GM12878 (cell line): ENCODE data around the gene CIRBP.

ENCODE experiments used
- CTCF ChIP-seq, 3 experiments: IDR thresholded peaks in 2 of 3; conservative IDR thresholded peaks in 1 of 3; 2 replicates each; pipeline ENCODE4 v1.5.1; 2011; ENCODE audit warnings: low read depth in 3 of 3, low read length in 3 of 3, mild to moderate bottlenecking in 3 of 3, control low read depth in 2 of 3, moderate library complexity in 2 of 3, inconsistent platforms in 1 of 3, mixed read lengths in 1 of 3; ENCODE audit not compliant: control insufficient read depth in 2 of 3, insufficient read depth in 1 of 3; ENCODE audit errors: extremely low read depth in 1 of 3
- EGR1 ChIP-seq, 2 experiments: IDR thresholded peaks; 1 replicate in 1 of 2; 2 replicates in 1 of 2; pipeline ENCODE4 v1.6.1; 2011 to 2012; ENCODE audit warnings: low read depth in 2 of 2, low read length in 2 of 2, borderline replicate concordance in 1 of 2, mild to moderate bottlenecking in 1 of 2, moderate library complexity in 1 of 2
- POLR2AphosphoS5 ChIP-seq: IDR thresholded peaks from 2 replicates; pipeline ENCODE4 v1.6.1; 2011; ENCODE audit warnings: mild to moderate bottlenecking, low read length, inconsistent platforms
- REST ChIP-seq: IDR thresholded peaks from 2 replicates; pipeline ENCODE4 v1.6.1; 2012; ENCODE audit warnings: mild to moderate bottlenecking, low read depth, low read length
- TF ChIP-seq, protein P1 (sequence below): IDR thresholded peaks from 2 replicates; pipeline ENCODE4 v1.6.1; 2011; ENCODE audit warnings: low read depth, mild to moderate bottlenecking, low read length, moderate library complexity, borderline replicate concordance; ENCODE audit errors: extremely low read depth
- TF ChIP-seq, protein P2 (sequence below): IDR thresholded peaks from 2 replicates; pipeline ENCODE4 v1.6.1; 2012; ENCODE audit warnings: low read depth, low read length, improper control_type of control experiment

DNA sequence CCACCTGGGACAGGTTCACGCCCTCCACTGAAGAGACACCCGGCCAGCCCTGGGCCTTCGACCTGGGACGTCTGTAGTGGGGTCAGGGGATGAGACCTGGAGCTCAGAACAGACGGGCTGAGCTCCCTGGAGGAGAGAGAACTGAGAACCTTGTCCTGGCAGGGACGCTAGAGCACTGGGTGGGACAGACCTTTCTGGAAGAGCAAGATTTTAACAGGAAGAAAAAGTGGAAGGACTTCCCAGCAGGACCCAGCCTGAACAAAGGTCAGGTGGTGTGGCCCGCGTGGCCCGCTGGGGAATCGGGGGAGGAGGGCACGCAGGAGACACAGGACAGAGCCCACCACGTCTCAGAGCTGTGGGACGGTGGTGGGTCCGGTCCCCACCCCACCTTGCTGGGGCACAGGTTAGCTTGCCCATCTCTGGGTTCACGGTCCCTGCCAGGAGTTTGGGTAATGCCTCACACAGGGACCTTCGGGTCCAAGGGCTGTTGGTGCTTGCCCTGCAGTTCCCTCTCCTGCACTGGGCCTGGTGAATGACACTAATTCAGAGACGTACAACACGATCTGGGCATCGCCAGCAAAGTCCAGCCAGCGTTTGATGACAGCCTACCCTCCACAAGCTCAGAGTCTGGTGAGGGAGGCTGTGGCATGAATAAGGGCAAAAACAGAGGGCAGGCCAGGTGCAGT lies 15.3 kb downstream of the CIRBP start:
- TF ChIP-seq CTCF (IDR thresholded peaks at IDR 0.05 in 2 of 3, conservative IDR thresholded peaks at IDR 0.05 in 1 of 3; ENCODE audit: control insufficient read depth in 2 of 3, extremely low read depth in 1 of 3, insufficient read depth in 1 of 3, low read depth in 3 of 3, low read length in 3 of 3) (no peak), EGR1 (IDR thresholded peaks at IDR 0.05; ENCODE audit: borderline replicate concordance in 1 of 2, low read depth in 2 of 2, low read length in 2 of 2) (no peak), REST (no peak), POLR2AphosphoS5 (no peak)
- TF ChIP-seq, protein P1, sequence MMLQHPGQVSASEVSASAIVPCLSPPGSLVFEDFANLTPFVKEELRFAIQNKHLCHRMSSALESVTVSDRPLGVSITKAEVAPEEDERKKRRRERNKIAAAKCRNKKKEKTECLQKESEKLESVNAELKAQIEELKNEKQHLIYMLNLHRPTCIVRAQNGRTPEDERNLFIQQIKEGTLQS = no peak
- TF ChIP-seq, protein P2, sequence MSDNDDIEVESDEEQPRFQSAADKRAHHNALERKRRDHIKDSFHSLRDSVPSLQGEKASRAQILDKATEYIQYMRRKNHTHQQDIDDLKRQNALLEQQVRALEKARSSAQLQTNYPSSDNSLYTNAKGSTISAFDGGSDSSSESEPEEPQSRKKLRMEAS = no peak
